ENCODE data around the gene PTTG1IP.
"Not testable (repeated sequence)": the region's sequence is repeated elsewhere in the genome, so short reads cannot be mapped to it uniquely, and the experiment has no call there.

The PTTG1IP gene

DNA sequence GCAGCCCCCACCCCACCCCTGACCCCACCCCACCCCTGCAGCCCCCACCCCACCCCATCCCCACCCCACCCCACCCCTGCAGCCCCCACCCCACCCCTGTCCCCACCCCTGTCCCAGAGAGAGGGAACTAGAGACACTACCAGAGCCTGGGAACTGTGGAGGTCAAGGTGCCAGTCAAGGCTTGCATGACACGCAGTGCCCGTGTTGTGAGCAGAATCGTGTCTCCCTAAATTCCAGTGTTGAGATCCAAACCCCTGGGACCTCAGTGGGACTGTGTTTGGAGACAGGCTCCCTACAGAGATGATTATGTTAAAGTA, 37.2 kb downstream of the PTTG1IP start:
- TF ChIP-seq, protein P1, sequence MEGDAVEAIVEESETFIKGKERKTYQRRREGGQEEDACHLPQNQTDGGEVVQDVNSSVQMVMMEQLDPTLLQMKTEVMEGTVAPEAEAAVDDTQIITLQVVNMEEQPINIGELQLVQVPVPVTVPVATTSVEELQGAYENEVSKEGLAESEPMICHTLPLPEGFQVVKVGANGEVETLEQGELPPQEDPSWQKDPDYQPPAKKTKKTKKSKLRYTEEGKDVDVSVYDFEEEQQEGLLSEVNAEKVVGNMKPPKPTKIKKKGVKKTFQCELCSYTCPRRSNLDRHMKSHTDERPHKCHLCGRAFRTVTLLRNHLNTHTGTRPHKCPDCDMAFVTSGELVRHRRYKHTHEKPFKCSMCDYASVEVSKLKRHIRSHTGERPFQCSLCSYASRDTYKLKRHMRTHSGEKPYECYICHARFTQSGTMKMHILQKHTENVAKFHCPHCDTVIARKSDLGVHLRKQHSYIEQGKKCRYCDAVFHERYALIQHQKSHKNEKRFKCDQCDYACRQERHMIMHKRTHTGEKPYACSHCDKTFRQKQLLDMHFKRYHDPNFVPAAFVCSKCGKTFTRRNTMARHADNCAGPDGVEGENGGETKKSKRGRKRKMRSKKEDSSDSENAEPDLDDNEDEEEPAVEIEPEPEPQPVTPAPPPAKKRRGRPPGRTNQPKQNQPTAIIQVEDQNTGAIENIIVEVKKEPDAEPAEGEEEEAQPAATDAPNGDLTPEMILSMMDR (conservative IDR thresholded peaks at IDR 0.05; ENCODE audit: control insufficient read depth, insufficient read depth, low read depth, low read length), result no peak
- no peak overlapping the region for H3K4me3 ChIP-seq (ENCODE audit: control insufficient read depth, low read depth, low read length)

DNA sequence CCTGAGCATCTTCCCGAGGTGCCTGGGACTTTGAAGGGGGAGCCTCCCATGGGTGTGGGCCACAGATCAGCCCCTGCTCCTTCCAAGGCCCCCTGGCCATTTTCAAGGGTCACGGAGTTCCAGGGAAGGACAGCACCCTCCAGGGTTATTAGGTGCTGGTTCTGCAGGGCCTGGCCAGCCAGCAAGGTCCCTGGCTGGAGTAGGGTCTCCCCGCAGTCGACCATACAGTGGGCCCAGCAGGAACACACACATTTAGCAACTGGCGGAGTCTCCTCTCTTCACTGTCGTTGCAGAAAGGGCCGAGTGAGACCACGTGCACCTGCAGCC, 37.9 kb downstream of the PTTG1IP start:
- no peak overlapping the region for H3K4me3 ChIP-seq (ENCODE audit: control insufficient read depth, low read depth, low read length)
- no peak for DNase-seq (ENCODE audit: low read depth)
- TF ChIP-seq, protein P1 (conservative IDR thresholded peaks at IDR 0.05; ENCODE audit: control insufficient read depth, insufficient read depth, low read depth, low read length), result no peak

More for the DNA sequence above, 37.2 kb downstream of the PTTG1IP start:
- DNase-seq (ENCODE audit: low read depth), result no peak

DNA sequence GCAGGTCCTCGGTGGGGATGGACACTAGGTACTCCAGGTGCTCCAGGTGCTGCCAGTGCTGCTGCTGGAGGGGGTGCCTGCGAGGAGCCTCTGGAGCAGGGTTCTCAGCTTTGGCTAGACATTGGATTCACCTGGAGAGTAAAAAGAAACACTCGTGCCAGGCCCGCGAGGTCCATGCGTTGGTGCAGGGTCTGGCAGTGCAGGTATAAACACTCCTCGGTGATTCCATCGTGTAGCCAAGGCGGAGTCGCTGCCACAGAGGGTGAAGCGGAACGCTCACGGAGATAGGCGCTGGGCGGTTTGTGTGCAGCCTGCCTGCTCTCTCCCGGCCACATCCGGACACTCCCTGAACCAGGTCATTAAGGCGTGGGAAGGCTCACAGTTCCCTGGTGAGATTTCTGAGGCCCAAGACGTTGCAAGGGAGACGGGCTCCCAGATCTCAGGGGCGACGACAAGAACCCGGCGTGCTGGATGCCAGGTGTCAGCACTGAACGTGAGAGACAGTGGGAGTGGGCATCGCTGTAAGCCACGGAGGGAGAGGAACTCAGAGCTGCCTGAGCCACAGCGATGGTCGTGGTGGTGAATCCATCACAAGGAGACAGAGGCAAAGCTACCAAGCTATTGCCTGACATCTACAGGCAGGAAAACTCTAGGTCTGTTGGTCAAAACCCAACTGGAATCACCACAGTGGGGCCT, 38.4 kb downstream of the PTTG1IP start:
- TF ChIP-seq, protein P1 (conservative IDR thresholded peaks at IDR 0.05; ENCODE audit: control insufficient read depth, insufficient read depth, low read depth, low read length), result no peak
- H3K4me3 ChIP-seq (ENCODE audit: control insufficient read depth, low read depth, low read length), result no peak overlapping the region
- no peak for DNase-seq (ENCODE audit: low read depth)

DNA sequence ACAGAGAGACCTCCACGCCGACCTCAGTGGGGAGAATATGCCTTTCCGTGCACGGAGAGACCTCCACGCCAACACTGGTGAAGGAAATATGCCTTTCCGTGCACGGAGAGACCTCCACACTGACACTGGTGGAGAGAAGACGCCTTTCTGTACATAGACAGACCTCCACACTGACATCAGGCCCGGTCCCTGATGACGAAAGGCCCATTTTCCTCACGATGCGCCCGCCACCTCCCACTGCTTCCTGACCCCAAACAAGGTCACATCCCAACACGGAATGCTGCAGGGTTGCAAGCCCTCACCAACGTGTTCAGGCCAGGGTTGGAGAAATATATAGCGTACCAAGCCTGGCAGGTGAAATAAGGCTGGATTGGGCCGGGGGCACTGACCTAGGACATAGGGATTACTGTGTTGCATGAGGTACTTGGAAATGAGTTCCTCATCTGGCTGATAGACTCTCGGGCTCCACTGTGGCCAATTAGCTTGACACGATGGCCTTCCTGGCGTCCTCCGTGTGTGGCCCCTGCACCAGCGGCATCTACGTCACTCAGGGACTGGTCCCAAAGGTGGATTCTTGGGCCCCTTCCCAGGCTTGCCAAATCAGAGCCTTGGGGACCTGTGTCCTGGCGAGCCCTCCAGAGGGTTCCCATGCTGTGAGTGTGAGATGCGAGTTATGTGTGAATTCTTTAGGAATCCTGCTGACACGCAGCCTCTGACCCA, 39.1 kb downstream of the PTTG1IP start:
- DNase-seq (ENCODE audit: low read depth), result no peak
- no peak overlapping the region for H3K4me3 ChIP-seq (ENCODE audit: control insufficient read depth, low read depth, low read length)
- TF ChIP-seq, protein P1 (conservative IDR thresholded peaks at IDR 0.05; ENCODE audit: control insufficient read depth, insufficient read depth, low read depth, low read length), result no peak

DNA sequence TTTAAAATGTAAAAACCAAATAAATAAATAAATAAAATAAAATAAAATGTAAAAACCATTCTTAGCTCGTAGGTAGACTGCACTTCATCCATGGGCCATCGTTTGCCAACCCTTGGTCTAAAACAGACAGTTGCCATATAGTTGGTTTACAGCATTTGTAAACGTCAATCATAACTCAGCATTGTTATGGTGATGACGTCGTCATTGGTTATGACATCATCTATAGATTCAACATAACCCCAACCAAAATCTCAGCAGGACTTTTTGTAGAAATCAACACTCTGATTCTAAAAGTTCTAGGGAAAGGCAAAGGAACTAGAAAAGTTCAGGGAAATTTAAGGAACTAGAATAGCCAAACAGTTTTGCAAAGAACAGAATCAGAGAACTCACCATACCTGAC, 39.8 kb downstream of the PTTG1IP start:
- H3K4me3 ChIP-seq (ENCODE audit: control insufficient read depth, low read depth, low read length), result no peak overlapping the region
- TF ChIP-seq, protein P1 (conservative IDR thresholded peaks at IDR 0.05; ENCODE audit: control insufficient read depth, insufficient read depth, low read depth, low read length), result no peak
- no peak for DNase-seq (ENCODE audit: low read depth)

DNA sequence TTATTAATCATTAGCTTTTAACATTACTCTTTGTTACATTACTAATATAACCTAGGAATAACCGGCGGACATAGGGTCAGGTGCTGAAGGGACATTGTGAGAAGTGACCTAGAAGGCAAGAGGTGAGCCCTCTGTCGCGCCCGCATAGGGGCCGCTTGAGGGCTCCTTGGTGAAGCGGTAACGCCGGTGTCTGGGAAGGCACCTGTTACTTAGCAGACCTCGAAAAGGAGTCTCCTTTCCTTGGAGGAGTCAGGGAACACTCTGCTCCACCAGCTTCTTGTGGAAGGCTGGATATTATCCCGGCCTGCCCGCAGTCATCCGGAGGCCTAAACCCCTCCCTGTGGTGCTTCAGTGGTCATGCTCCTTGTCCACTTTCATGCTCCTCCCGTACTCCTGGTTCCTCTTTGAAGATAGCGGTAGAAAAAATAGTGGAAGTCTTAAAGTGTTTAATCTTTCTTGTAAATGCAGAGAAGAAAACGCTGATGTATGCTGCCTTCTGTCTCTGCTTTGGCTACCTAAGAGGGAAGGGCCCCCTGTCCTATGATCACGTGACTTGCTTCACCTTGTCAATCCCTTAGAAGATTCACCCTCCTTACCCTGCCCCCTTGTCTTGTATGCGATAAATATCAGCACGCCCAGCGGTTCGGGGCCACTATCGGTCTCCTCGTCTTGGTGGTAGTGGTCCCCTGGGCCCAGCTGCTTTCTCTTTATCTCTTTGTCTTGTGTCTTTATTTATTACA, 40.8 kb downstream of the PTTG1IP start:
- DNase-seq (ENCODE audit: low read depth); H3K4me3 ChIP-seq (ENCODE audit: control insufficient read depth, low read depth, low read length): not testable (repeated sequence)

DNA sequence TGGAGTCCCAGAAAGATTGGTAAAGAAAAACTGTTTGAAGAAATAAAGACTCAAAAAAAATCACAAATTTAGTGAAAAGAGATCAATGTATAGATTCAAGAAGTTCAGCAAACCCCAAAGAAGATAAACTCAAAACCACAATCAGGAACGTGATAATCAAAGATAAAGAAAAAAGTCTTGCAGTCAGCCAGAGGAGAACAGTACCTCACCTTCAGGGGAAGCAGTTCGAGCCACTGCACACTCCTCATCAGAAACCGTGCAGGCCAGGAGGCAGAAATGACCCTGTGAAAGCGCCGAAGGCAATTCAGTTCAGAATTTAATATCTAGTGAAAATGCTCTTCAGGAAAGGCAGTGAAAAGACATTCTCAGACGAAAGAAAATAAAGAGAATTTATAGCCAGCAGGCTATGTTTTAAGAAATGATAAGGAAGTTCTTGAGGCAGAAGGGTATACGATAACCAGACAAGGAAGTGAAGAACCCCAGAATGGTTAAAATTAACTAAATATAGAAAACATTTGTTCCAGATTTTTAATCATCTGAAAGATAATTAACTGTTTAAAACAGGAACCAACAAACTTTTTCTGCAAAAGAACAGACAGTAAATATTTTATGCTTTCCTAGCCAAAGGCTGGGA, 42.1 kb downstream of the PTTG1IP start:
- TF ChIP-seq, protein P1 (conservative IDR thresholded peaks at IDR 0.05; ENCODE audit: control insufficient read depth, insufficient read depth, low read depth, low read length), result no peak
- no peak for DNase-seq (ENCODE audit: low read depth)
- no peak overlapping the region for H3K4me3 ChIP-seq (ENCODE audit: control insufficient read depth, low read depth, low read length)

Data from fibroblast of mammary gland (primary cell).